ENCODE results near the gene MALSU1. TPM values are rescaled to one million over a fixed set of nuclear protein-coding genes. Genes with fewer than 3 reads are reported as not detected.

Gene MALSU1
- total and polyA plus RNA-seq, 2 of the 13 experiments (the other 11 are each of a cell fraction or from before 2014, with no cell fraction given) = 72.0 to 141 TPM

GRCh38 chr7:23287612-23288011 lies 11.5 kb upstream of the MALSU1 start:
- no peak overlapping the region for H3K4me2 ChIP-seq (ENCODE audit: low read depth, low read length)
- no peaks in the 10 kb centered on the region for H3K79me2 ChIP-seq (ENCODE audit: insufficient read depth, low read length)
- BruUV-seq (replicated peaks) = no TSS peak
- no peaks in the 10 kb centered on the region for H3K9me3 ChIP-seq (ENCODE audit: low read length)
- ChIA-PET CTCF (ENCODE audit: low intra/inter-chr PET ratio, low total read pairs) (no interaction called here), POLR2A (interaction anchor here (1.0 kb wide), 1 partner anchor 11 kb away, joined by 3 read pairs; the partner anchor contains the start of gene MALSU1)
- intact Hi-C loops (cut with micrococcal nuclease; ENCODE audit: unreplicated experiment) (no loop called here), in situ Hi-C loops (cut with HindIII; ENCODE audit: extremely low pct_ligation_motif_present, low pct_unique_long_range_greater_than_20kb) (no loop called here)
- H3K9ac ChIP-seq (ENCODE audit: insufficient read depth, low read depth, low read length) = no peak overlapping the region
- TF ChIP-seq GABPB1 (CRISPR knock-in tag; IDR thresholded peaks at IDR 0.05) = peak; percentile 13; the same call in 1 of the 2 replicates
- no peak for TF ChIP-seq KDM4B (CRISPR knock-in tag; IDR thresholded peaks at IDR 0.05)
- TF ChIP-seq ZBTB33 (CRISPR knock-in tag; IDR thresholded peaks at IDR 0.05) = peak; percentile 11; the same call in 1 of the 2 replicates
- TF ChIP-seq ZNF816 (CRISPR knock-in tag; IDR thresholded peaks at IDR 0.05; ENCODE audit: borderline replicate concordance) = peak; percentile 92
- TF ChIP-seq DBP (CRISPR knock-in tag; IDR thresholded peaks at IDR 0.05; ENCODE audit: not compliant biosample characterization) = no peak
- peak overlapping the region; percentile 38 for H2AFZ ChIP-seq (ENCODE audit: low read length)
- peak; percentile 23 for DNase-seq (ENCODE audit: low spot score)
- no peak for FAIRE-seq
- H3K27me3 ChIP-seq (ENCODE audit: control insufficient read depth in 1 of 2, insufficient read depth in 2 of 2, low read length in 2 of 2) = no peaks in the 10 kb centered on the region
- ATAC-seq = peak; percentile 25; the same call in 2 of the 3 replicates
- H3K27ac ChIP-seq (ENCODE audit: extremely low read length, insufficient read depth, low read length) = no peak overlapping the region
- 66% methylated on average over 3 of the region's 5 CpGs for WGBS (ENCODE audit: low lambda C conversion rate)
- no peaks in the 10 kb centered on the region for H3K36me3 ChIP-seq (replicated peaks in 1 of 2; ENCODE audit: control insufficient read depth in 1 of 2, insufficient read depth in 2 of 2, low read length in 2 of 2)
- H3K4me3 ChIP-seq (replicated peaks in 1 of 3; ENCODE audit: insufficient read depth in 1 of 3, low read depth in 2 of 3, low read length in 3 of 3) = no peak overlapping the region
- no peaks in the 10 kb centered on the region for H4K20me1 ChIP-seq (ENCODE audit: insufficient read depth, low read length)
- H3K4me1 ChIP-seq (ENCODE audit: insufficient read depth, low read length) = peaks cover 71% of the 10 kb centered on the region

- H3K4me1 ChIP-seq (ENCODE audit: insufficient read depth, low read length) = peaks cover 82% of the 10 kb centered on the region
- H3K27me3 ChIP-seq (ENCODE audit: control insufficient read depth in 1 of 2, insufficient read depth in 2 of 2, low read length in 2 of 2) = no peaks in the 10 kb centered on the region
- POLR2A ChIA-PET = no interaction called here
- no peak overlapping the region for H3K4me2 ChIP-seq (ENCODE audit: low read depth, low read length)
- H3K4me3 ChIP-seq (replicated peaks in 1 of 3; ENCODE audit: insufficient read depth in 1 of 3, low read depth in 2 of 3, low read length in 3 of 3) = no peak overlapping the region
- no peaks in the 10 kb centered on the region for H3K36me3 ChIP-seq (replicated peaks in 1 of 2; ENCODE audit: control insufficient read depth in 1 of 2, insufficient read depth in 2 of 2, low read length in 2 of 2)
- in situ Hi-C loops (cut with HindIII; ENCODE audit: extremely low pct_ligation_motif_present, low pct_unique_long_range_greater_than_20kb) (no loop called here), intact Hi-C loops (cut with micrococcal nuclease; ENCODE audit: unreplicated experiment) (no loop called here)
- WGBS (ENCODE audit: low lambda C conversion rate) = 88% methylated on average over 9 of the region's 9 CpGs
- DNase-seq (ENCODE audit: low spot score) (no peak), FAIRE-seq (peak; percentile 8), ATAC-seq (no peak)
- H4K20me1 ChIP-seq (ENCODE audit: insufficient read depth, low read length) = no peaks in the 10 kb centered on the region
- TF ChIP-seq ZBTB34 (CRISPR knock-in tag; IDR thresholded peaks at IDR 0.05) = no peak
- no peak for TF ChIP-seq NPAS2 (CRISPR knock-in tag; IDR thresholded peaks at IDR 0.05; ENCODE audit: borderline replicate concordance)
- no peak for TF ChIP-seq ZNF644 (CRISPR knock-in tag; IDR thresholded peaks at IDR 0.05; ENCODE audit: low read depth)
- no peak for TF ChIP-seq HMGA1 (CRISPR knock-in tag; conservative IDR thresholded peaks at IDR 0.05)
- no peak for TF ChIP-seq POLR2AphosphoS5 (IDR thresholded peaks at IDR 0.05; ENCODE audit: low read depth, low read length)
- TF ChIP-seq ZNF143 (CRISPR knock-in tag; IDR thresholded peaks at IDR 0.05) = no peak
- TF ChIP-seq SOX13 (IDR thresholded peaks at IDR 0.05) = no peak
- 0 out of 4 replicates have a peak, but pooled peaks of 1 of the 2 experiments have one; percentile 14 for TF ChIP-seq SOX13 (CRISPR knock-in tag; conservative IDR thresholded peaks at IDR 0.05 in 1 of 2, IDR thresholded peaks at IDR 0.05 in 1 of 2)
- H3K79me2 ChIP-seq (ENCODE audit: insufficient read depth, low read length) = no peaks in the 10 kb centered on the region
- H3K9me3 ChIP-seq (ENCODE audit: low read length) = no peaks in the 10 kb centered on the region
- H3K9ac ChIP-seq (ENCODE audit: insufficient read depth, low read depth, low read length) = no peak overlapping the region
- H3K27ac ChIP-seq (ENCODE audit: extremely low read length, insufficient read depth, low read length) = no peak overlapping the region
- CTCF ChIA-PET (ENCODE audit: low intra/inter-chr PET ratio, low total read pairs) = no interaction called here
- no peak overlapping the region for H2AFZ ChIP-seq (ENCODE audit: low read length)
- BruUV-seq (replicated peaks) = no TSS peak
These were observed 8.1 kb upstream of the MALSU1 start for GRCh38 chr7:23290993-23291392.
